Small intestine (tissue), 7 donors: ENCODE results near the gene C10orf143. TPM values are rescaled to one million over a fixed set of nuclear protein-coding genes. Genes with fewer than 3 reads are reported as not detected.

Experiments used
- DNase-seq, 2 donors: peaks; one replicate each; pipeline versions ENCODE4 v3.0.0 to v3.0.0-alpha.2; 2013
- FAIRE-seq: peaks from 2 replicates; lab custom pipeline; 2012; peaks lifted over from hg19 to GRCh38; lab: Jason Lieb, UNC
- H3K27ac ChIP-seq, 3 donors: one replicate each; pipeline ENCODE4 v1.5.1; 2013; ENCODE audit warnings: low read length in 2 of 3, mild to moderate bottlenecking in 2 of 3, control low read depth in 1 of 3, inconsistent platforms in 1 of 3, low read depth in 1 of 3, moderate library complexity in 1 of 3
- H3K27me3 ChIP-seq, 3 donors: one replicate each; pipeline ENCODE4 v1.6.1; 2013; ENCODE audit warnings: low read length in 3 of 3, inconsistent platforms in 1 of 3; ENCODE audit not compliant: control insufficient read depth in 3 of 3, insufficient read depth in 3 of 3
- H3K36me3 ChIP-seq, 3 donors: one replicate each; pipeline ENCODE4 v1.6.1; 2013; ENCODE audit warnings: low read length in 3 of 3, inconsistent platforms in 1 of 3, low read depth in 1 of 3, mild to moderate bottlenecking in 1 of 3, moderate library complexity in 1 of 3; ENCODE audit not compliant: control insufficient read depth in 3 of 3, insufficient read depth in 2 of 3
- H3K4me1 ChIP-seq, 3 donors: one replicate each; pipeline ENCODE4 v1.6.1; 2013; ENCODE audit warnings: low read length in 2 of 3, inconsistent platforms in 1 of 3, low read depth in 1 of 3, mild to moderate bottlenecking in 1 of 3, moderate library complexity in 1 of 3; ENCODE audit not compliant: control insufficient read depth in 3 of 3, insufficient read depth in 2 of 3
- H3K4me3 ChIP-seq, 3 donors: one replicate each; pipeline ENCODE4 v1.5.1; 2013; ENCODE audit warnings: low read length in 3 of 3, control low read depth in 1 of 3, inconsistent platforms in 1 of 3, low read depth in 1 of 3, mild to moderate bottlenecking in 1 of 3, moderate library complexity in 1 of 3
- H3K9me3 ChIP-seq, 2 donors: one replicate each; pipeline ENCODE4 v1.6.1; 2013; ENCODE audit warnings: low read depth in 1 of 2, low read length in 1 of 2; ENCODE audit not compliant: control insufficient read depth in 2 of 2, insufficient read depth in 1 of 2
- WGBS, 3 donors: extraction: QIAGEN DNeasy Blood & Tissue Kit; methylation state at CpG; one replicate each; pipeline ENCODE4 v1.1.7; 2013; 5-methylcytosine and 5-hydroxymethylcytosine counted together
- polyA plus RNA-seq, 4 donors: library from polyadenylated mRNA; stranded (reverse) in 3 of 4; unstranded in 1 of 4; fragments of 200-250 nt in 3 of 4; fragments of 120-200 nt in 1 of 4; gene quantifications; one replicate each; pipeline versions ENCODE4 v1.2.1 to v1.2.3, GENCODE V29; 2013
- donor health status: healthy with polysubstance abuse.
- donor health status: control.
- donor health status: control.
- donor health status: Bipolar disorder and iron deficiency.
- donor health status: healthy.

C10orf143 gene
- polyA plus RNA-seq, 4 donors: 3.7 to 8.1 (median 5.8) TPM

DNA sequence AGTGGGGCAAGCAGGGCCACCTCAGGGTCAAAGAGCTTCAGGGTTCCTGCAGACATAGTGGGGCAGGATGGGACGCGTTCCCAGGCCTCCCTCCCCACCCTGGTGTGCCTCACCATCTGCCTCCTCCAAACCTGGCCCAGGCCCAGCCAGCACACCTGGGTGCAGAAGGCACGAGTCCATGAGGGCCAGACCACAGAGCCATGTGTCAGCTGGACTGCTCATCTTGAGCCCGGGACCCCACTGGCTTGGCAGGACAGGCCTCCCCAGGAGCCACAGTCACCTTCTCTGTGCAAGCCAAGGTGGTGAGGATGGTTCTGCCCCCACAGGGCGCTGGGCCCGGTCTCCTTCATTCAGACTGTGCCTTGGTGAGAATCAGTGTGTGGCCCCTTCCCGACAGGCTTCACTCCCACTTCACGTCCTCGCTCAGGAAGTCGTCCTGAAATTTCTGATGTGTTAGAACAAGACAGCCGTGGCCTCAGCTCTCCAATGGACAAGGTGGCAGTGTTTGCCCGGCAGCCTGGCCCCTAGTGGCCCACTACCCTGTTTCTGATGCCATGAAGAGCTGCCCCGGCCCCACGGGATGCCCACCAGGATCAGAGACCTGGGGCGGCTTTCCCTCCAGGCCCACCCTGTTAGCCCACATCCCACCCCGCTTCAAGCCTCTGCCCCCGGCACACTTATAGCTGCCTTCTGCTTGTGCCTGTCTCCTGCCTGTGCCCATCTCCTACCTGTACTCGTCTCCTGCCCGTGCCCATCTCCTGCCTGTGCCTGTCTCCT lies 87.0 kb downstream of the C10orf143 start:
- Histone ChIP-seq H3K4me3 (no peak overlapping the region), H3K9me3 (no peaks in the 10 kb centered on the region), H3K4me1 (no peaks in the 10 kb centered on the region), H3K27me3 (peaks cover 0 to 1% (median 0%) of the 10 kb centered on the region in 3 donors), H3K36me3 (no peaks in the 10 kb centered on the region), H3K27ac (no peak overlapping the region)
- no peak for DNase-seq
- 72 to 88% (median 74%) methylated on average over 19 of the region's 19 CpGs for WGBS, 3 donors
- FAIRE-seq: no peak

DNA sequence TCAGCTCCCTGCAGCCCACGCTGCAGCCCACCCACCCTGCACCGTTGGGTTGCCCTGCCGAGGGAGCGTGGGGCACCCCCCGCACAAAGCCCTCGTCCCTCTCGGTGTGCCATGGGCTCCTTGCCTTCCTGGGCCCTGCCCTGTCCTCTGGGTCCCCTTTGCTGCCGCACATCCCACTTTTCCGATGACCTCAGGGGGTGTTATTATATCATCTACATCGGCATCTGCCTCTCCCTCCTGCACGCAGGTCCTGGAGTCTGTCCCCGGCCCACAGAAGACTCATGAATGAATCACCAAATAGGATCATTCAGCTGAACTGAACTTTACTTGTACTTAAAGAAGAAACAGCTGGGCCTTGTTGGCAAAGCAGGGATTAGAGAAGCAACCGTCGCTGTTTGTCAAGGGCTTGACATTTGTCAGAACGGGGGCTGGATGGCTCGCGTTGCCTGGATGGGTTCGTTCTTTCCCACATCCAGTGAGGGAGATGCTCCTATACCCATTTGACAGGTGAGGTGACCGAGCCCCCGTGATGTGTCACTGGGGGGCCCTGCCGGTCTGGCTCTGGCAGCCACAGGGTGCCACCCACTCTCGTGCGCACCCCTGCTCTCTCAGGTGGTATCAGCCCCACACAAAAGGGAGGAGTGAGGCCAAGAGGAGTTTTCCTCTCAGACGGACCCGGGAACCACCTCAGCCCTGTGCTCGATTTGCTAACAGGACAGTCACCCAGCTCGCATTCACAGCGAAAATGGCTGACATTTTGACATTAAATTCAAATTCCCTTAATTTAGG lies 87.9 kb downstream of the C10orf143 start:
- 77 to 79% (median 78%) methylated on average over 27 to 28 of the region's 28 CpGs for WGBS, 3 donors
- no peak for FAIRE-seq
- H3K27ac ChIP-seq: no peak overlapping the region
- H3K36me3 ChIP-seq: no peaks in the 10 kb centered on the region
- DNase-seq: no peak
- no peaks in the 10 kb centered on the region for H3K4me1 ChIP-seq
- H3K9me3 ChIP-seq: no peaks in the 10 kb centered on the region
- H3K27me3 ChIP-seq: no peaks in the 10 kb centered on the region
- no peak overlapping the region for H3K4me3 ChIP-seq

DNA sequence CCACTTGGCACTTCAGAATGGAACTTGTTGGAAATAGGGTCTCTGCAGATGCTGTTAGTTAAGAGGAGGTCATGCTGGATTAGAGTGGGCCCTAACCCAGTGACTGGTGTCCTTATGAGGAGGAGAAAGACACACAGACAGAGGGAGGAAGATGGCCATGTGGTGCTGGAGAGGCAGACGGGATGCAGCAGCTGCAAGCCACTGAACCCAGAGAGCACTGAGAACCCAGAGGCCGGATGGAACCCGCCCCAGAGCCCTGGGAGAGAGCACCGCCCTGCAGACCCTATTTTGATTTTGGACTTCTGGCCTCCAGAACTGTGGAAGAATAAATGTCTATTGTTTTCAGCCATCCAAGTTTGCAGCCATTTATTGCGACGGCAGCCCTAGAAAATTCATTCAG lies 88.5 kb downstream of the C10orf143 start:
- Histone ChIP-seq H3K27ac (no peak overlapping the region), H3K4me3 (no peak overlapping the region), H3K27me3 (no peaks in the 10 kb centered on the region), H3K4me1 (no peaks in the 10 kb centered on the region), H3K36me3 (no peaks in the 10 kb centered on the region), H3K9me3 (no peaks in the 10 kb centered on the region)
- WGBS, 3 donors: 79 to 82% (median 82%) methylated on average over 6 of the region's 6 CpGs
- DNase-seq (no peak), FAIRE-seq (no peak)

DNA sequence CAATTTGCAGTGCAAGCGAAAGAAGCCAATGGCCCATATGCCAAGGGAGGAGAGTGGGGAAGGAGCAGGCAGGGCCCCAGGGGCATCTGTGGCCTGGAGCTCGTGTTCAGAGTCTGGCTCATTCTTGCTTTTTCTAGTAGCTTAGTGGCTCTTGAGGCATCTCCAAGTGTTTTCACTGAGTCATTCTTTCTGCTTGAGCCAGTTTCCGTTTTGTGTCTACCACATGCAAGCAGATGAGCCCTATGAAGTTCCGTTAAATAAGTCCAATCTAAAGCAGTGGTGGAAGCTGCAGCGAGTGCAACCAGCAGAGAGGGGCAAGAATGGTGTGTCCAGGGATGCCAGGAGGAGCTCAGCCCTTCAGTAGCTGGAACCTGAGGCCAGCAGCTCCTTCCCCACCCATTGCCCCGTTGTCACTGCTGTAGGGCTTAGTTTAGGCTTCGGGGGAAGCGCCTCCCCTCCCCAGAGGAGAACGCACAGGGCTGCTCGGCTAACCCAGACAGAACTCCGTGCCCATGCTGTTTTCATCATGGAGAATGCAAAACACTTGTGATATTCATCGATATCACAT lies 89.2 kb downstream of the C10orf143 start:
- FAIRE-seq: no peak
- Histone ChIP-seq H3K4me1 (no peaks in the 10 kb centered on the region), H3K27ac (no peak overlapping the region), H3K9me3 (no peaks in the 10 kb centered on the region), H3K4me3 (no peak overlapping the region), H3K27me3 (no peaks in the 10 kb centered on the region), H3K36me3 (no peaks in the 10 kb centered on the region)
- 70 to 77% (median 72%) methylated on average over 12 of the region's 12 CpGs for WGBS, 3 donors
- DNase-seq: no peak

DNA sequence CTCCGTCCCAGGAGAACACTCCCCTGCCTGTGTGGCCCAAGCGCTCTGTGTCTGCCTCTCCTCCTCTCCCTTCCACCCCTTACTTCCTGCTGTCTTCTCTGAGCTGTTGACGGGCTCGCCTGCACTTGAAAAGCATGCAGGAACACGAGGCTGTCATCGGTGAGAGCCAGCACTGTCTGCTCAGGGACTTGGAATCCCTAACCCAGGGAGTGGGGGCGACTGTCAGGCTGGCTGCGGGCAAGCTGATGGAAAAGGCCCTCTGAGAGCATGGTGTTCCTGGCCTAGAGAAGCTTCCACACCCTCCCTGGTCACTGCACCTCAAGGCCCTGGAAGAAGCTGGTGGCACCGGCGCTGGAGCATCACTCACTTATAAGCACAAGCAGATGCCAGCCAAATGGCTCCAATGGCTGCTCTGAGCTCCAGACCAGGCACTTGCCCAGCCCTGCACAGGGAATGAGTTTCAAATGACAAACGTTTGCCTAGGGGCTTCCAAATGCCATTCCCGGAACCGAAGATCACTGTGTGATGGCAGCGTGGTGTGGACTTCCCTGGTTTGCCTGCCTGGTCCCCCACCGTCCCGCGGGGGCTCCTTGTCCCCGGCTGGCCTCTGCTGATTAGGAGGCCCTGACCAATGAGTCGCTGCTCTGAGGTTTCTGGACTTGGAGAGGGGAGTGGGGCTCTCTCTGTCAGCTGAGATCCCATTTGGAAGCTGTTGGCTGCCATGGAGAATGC lies 89.8 kb downstream of the C10orf143 start:
- DNase-seq (no peak), FAIRE-seq (no peak)
- Histone ChIP-seq H3K36me3 (no peaks in the 10 kb centered on the region), H3K27me3 (no peaks in the 10 kb centered on the region), H3K4me1 (no peaks in the 10 kb centered on the region), H3K9me3 (no peaks in the 10 kb centered on the region), H3K4me3 (no peak overlapping the region), H3K27ac (no peak overlapping the region)
- WGBS, 3 donors: 65 to 79% (median 69%) methylated on average over 19 of the region's 19 CpGs

DNA sequence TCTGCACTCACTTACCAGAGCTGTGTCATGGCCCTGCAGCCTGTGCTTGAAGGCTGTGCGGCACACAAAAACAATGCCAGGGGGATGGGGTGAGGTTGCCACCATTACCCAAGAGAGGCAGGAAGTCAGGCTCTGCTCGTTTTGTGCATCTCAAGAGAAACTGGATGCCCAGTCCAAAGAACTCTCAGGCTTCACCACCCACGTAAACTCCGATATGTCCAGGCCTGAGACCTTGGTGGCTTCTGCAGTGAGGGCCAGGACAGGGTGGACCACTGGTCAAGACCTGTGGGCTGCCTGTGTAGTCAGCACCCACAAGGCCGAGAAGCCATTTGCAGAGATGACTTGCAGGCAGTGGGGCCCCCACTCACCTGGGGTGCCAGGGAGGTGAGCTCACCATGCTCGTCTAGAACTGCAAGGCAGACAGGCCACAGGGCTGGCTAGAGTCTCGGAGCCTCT lies 91.9 kb downstream of the C10orf143 start:
- no peaks in the 10 kb centered on the region for H3K9me3 ChIP-seq
- H3K4me3 ChIP-seq: no peak overlapping the region
- H3K27ac ChIP-seq: no peak overlapping the region
- H3K27me3 ChIP-seq: no peaks in the 10 kb centered on the region
- H3K4me1 ChIP-seq: no peaks in the 10 kb centered on the region
- H3K36me3 ChIP-seq: no peaks in the 10 kb centered on the region
- DNase-seq (no peak), FAIRE-seq (no peak)
- 71 to 82% (median 79%) methylated on average over 6 to 7 of the region's 7 CpGs for WGBS, 3 donors

DNA sequence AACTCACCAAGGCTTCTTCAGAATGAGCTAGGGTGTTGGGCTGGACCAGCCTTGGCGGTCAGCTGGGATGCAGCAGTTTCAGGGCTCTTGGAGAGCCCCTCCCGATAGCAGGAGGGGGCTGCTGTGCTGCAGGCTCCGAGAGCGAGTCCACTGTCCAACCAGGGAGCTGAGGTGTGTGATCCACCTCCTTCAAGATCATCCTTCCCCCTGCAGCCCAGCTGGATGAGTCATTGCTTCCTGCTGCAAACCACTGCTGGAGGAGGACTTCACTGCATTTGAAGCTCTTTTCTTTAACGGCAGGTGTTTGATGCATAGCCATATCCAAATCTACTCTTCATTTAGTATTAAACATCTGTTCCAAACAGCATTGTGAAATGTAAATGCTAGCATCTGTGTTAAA lies 92.4 kb downstream of the C10orf143 start:
- FAIRE-seq (no peak), DNase-seq (no peak)
- Histone ChIP-seq H3K4me1 (no peaks in the 10 kb centered on the region), H3K9me3 (no peaks in the 10 kb centered on the region), H3K36me3 (no peaks in the 10 kb centered on the region), H3K27ac (no peak overlapping the region), H3K4me3 (no peak overlapping the region), H3K27me3 (no peaks in the 10 kb centered on the region)
- WGBS, 3 donors: 64 to 72% (median 69%) methylated on average over 5 of the region's 5 CpGs

DNA sequence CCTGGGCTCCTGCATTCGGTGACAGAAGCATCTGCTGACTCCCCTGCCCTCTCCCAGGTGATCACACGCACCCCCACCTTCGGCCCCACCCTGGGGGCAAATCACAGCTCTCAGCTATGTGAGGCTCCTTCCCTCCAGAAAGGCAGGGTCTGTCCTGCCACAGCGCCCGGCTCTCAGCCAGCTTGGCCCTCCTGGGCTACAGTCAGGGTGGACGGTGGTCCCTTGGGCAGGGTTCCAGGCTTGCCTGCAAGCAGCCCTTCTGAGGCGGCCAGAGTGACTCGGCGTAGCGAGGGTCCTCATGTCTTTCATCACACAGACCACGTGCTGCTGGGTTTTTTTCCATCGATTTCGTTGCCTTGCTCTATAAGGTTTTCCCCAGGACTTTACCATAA lies 93.0 kb downstream of the C10orf143 start:
- Histone ChIP-seq H3K4me1 (no peaks in the 10 kb centered on the region), H3K4me3 (no peak overlapping the region), H3K27me3 (no peaks in the 10 kb centered on the region), H3K27ac (no peak overlapping the region), H3K9me3 (no peaks in the 10 kb centered on the region), H3K36me3 (no peaks in the 10 kb centered on the region)
- no peak for FAIRE-seq
- DNase-seq: no peak
- 84 to 91% (median 86%) methylated on average over 13 of the region's 13 CpGs for WGBS, 3 donors
